HAP-1 (cell line): Measurements from ENCODE around the gene VPS9D1.
A peak's percentile ranks its signal among the peaks of the same experiment; 100 is the strongest.

Experiments used
- DNase-seq, 2 experiments: peaks; one replicate each; pipeline ENCODE4 v3.0.0-alpha.2; 2016 to 2020; ENCODE audit warnings: low spot score in 2 of 2
- H3K27me3 ChIP-seq: fragments of 250-450 bp; sonication (Bioruptor Pico); 2 replicates; pipeline ENCODE4 v1.5.1; 2020; ENCODE audit warnings: low read depth, mild to moderate bottlenecking, moderate library complexity
- H3K36me3 ChIP-seq: fragments of 250-450 bp; sonication (Bioruptor Pico); replicated peaks from 2 replicates; pipeline ENCODE4 v1.5.1; 2020; ENCODE audit warnings: mild to moderate bottlenecking
- H3K4me1 ChIP-seq: fragments of 250-450 bp; sonication (Bioruptor Pico); 2 replicates; pipeline ENCODE4 v1.5.1; 2020; ENCODE audit warnings: mild to moderate bottlenecking
- H3K4me3 ChIP-seq: fragments of 250-450 bp; sonication (Bioruptor Pico); 2 replicates; pipeline ENCODE4 v1.5.1; 2020; ENCODE audit warnings: mild to moderate bottlenecking, moderate library complexity
- H3K9me3 ChIP-seq: fragments of 250-450 bp; sonication (Bioruptor Pico); 2 replicates; pipeline ENCODE4 v1.5.1; 2020; ENCODE audit warnings: mild to moderate bottlenecking, moderate library complexity
- in situ Hi-C: fragments of 300-500 bp; cut with MboI; formaldehyde crosslinking; loops from 3 replicates; pipeline ENCODE4 v1.14.3; 2020; ENCODE audit warnings: low sequenced_read_pairs, inconsistent platforms, mixed read lengths

The VPS9D1 gene, protein sequence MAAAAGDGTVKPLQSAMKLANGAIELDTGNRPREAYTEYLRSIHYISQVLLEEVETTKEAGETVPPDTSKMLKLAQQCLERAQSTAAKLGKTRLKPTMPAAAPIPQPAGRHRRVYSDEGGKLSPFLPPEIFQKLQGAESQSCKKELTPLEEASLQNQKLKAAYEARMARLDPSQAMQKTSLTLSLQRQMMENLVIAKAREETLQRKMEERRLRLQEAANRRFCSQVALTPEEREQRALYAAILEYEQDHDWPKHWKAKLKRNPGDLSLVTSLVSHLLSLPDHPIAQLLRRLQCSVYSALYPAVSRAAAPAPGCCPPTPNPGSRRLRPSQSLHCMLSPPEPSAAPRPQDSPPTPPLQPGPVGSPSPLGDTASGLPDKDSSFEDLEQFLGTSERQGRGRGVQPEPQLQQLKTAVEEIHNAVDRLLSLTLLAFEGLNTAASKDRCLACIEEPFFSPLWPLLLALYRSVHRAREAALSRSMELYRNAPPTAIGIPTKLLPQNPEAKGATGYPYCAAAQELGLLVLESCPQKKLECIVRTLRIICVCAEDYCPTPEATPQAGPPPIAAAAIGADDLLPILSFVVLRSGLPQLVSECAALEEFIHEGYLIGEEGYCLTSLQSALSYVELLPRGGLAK

GRCh38 chr16:89720813-89721545 lies at the start of gene VPS9D1, which contains the start of gene ZNF276:
Gene VPS9D1 (minus strand): TSS chr16:89720898. CDS start chr16:89720861, 37 bp downstream.
Gene ZNF276 (plus strand): TSS chr16:89721537. CDS start chr16:89721641, 104 bp downstream.
- Histone ChIP-seq H3K4me1 (peaks cover 5% of the 10 kb centered on the region; the same call in 1 of the 2 replicates), H3K36me3 (peaks cover 34% of the 10 kb centered on the region), H3K9me3 (no peaks in the 10 kb centered on the region), H3K4me3 (peak within 1 kb of the TSS; percentile 71), H3K27me3 (no peaks in the 10 kb centered on the region)
- in situ Hi-C loops, result no loop called here
- DNase-seq, result peak; percentile 73 to 88

DNA sequence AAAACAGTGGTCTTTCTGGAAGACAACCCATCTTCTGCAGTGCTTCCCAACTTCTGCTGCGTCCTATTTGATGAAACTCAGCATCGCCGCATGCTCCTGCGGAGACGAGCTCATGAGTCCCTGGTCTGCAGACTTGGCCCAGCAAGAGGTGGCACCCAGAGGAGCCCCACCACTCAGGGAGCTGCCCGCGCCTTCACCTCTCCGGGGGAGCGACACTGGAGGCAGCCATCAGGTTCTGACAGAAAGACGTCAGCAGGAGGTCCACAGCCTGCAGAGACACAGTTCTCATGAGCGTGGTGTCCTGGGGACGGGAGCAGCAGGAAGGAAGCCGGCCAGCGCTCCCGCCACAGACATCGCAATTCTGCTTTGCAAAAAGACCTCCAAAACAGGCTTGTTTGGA lies 49.7 kb upstream of the VPS9D1 start:
- Histone ChIP-seq H3K27me3 (no peaks in the 10 kb centered on the region), H3K36me3 (peaks cover 95% of the 10 kb centered on the region), H3K4me1 (no peaks in the 10 kb centered on the region), H3K9me3 (no peaks in the 10 kb centered on the region), H3K4me3 (no peak overlapping the region)
- no peak for DNase-seq
- in situ Hi-C loops, result no loop called here

- no peaks in the 10 kb centered on the region for H3K9me3 ChIP-seq
- H3K4me3 ChIP-seq, result no peak overlapping the region
- H3K36me3 ChIP-seq, result peaks cover 82% of the 10 kb centered on the region
- H3K4me1 ChIP-seq, result no peaks in the 10 kb centered on the region
- in situ Hi-C loops, result no loop called here
- H3K27me3 ChIP-seq, result no peaks in the 10 kb centered on the region
- no peak for DNase-seq
Measured at GRCh38 chr16:89765292-89765830, 44.7 kb upstream of the VPS9D1 start.

DNA sequence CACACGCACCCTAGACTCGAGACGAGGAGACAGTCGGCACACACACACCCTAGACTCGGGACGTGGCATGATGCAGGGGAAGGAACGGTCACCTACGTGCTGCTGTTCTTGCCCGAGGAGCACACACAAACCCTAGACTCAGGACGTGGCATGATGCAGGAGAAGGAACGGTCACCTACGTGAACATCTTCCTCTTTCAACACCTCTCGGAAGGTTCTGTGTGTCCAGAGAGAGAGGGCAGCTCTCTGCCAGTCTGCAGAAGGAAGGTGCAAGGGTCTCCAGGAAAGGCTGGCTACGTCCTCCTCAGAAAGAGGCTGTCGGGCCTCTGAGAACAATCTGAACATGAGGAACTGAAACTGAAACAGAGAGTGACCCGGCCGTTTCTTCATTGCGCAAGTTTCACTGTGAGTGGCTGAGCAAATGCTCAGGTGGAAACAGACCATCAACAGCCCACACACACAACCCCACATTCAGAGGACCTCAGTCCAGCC lies 44.1 kb upstream of the VPS9D1 start:
- Histone ChIP-seq H3K27me3 (no peaks in the 10 kb centered on the region), H3K4me3 (no peak overlapping the region), H3K36me3 (peaks cover 82% of the 10 kb centered on the region), H3K4me1 (no peaks in the 10 kb centered on the region), H3K9me3 (no peaks in the 10 kb centered on the region)
- no peak for DNase-seq
- in situ Hi-C loops, result no loop called here

DNA sequence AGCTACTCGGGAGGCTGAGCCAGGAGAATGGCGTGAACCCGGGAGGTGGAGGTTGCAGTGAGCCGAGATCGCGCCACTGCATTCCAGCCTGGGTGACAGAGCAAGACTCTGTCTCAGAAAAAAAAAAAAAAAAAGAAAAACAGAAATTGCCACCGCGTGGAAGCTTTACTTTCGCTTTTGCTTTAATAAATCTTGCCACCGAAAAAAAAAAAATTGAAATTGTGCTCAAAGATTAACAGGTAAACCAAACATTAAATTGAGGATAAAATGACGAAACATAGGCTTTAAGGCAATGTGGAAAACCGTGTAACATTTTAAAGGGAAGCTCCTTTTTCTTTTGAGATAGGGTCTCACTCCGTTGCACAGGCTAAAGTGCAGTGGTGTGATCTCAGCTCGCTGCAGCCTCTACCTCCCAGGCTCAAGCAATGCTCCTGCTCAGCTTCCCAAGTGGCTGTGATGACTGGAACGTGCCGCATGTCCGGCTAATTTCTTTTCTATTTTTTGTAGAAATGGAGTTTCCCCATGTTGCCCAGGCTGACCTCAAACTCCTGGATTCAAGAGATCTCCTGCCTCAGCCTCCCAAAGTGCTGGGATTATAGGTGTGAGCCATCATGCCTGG lies 40.7 kb upstream of the VPS9D1 start:
- Histone ChIP-seq H3K36me3 (peaks cover 81% of the 10 kb centered on the region), H3K4me1 (no peaks in the 10 kb centered on the region), H3K4me3 (no peak overlapping the region), H3K27me3 (no peaks in the 10 kb centered on the region), H3K9me3 (no peaks in the 10 kb centered on the region)
- DNase-seq, result no peak
- in situ Hi-C loops, result no loop called here

DNA sequence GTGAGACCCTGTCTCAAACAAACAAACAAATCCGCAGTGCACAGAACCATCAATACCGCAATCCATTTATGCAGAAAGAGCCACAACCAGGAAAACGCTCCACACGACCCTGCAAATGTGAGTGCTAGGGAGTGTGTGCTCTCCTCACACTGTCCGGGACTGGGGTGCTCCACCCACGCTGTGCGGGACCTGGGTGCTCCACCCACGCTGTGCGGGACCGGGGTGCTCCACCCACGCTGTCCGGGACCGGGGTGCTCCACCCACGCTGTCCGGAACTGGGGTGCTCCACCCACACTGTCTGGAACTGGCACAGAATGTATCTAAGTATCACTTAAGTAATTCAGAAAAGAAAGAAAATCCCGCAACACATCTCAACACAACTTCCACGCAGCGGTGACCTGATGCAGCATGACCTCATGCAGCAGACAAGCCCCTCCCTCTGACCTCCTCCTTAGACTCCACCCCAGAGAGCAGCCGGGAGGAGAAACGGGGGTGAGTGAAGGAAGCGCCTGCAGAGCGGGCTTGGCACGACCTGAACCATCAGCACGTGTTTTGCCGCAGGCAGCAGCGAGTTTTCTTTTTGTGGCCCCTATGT lies 39.1 kb upstream of the VPS9D1 start:
- H3K4me3 ChIP-seq, result no peak overlapping the region
- in situ Hi-C loops, result no loop called here
- no peaks in the 10 kb centered on the region for H3K4me1 ChIP-seq
- H3K27me3 ChIP-seq, result no peaks in the 10 kb centered on the region
- H3K9me3 ChIP-seq, result no peaks in the 10 kb centered on the region
- DNase-seq, result no peak
- H3K36me3 ChIP-seq, result peaks cover 83% of the 10 kb centered on the region

GRCh38 chr16:89749637-89750036 lies 28.9 kb upstream of the VPS9D1 start:
- Histone ChIP-seq H3K4me1 (no peaks in the 10 kb centered on the region), H3K27me3 (no peaks in the 10 kb centered on the region), H3K4me3 (no peak overlapping the region), H3K9me3 (no peaks in the 10 kb centered on the region), H3K36me3 (peaks cover 78% of the 10 kb centered on the region)
- DNase-seq, result no peak
- in situ Hi-C loops, result no loop called here

GRCh38 chr16:89748921-89749320 lies 28.2 kb upstream of the VPS9D1 start:
- no peaks in the 10 kb centered on the region for H3K27me3 ChIP-seq
- in situ Hi-C loops, result no loop called here

DNA sequence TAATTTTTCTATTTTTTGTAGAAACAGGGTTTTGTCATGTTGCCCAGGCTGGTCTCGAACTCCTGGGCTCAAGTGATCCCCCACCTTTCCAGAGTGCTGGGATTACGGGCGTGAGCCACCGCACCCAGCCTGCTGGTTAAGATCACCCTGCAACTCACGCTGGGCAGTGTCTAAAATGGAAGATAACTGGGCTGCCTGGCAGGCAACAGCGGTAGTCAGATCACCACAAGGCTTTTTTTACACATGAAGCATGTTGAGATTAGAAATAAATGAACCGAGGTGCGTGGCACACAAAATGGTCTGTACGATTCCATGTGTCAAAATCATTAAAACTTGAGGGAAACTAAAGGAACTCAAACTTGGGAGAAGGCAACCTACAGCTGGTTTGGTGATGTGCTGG lies 27.4 kb upstream of the VPS9D1 start:
- in situ Hi-C loops, result no loop called here
- H3K36me3 ChIP-seq, result peaks cover 86% of the 10 kb centered on the region
- no peak overlapping the region for H3K4me3 ChIP-seq
- no peaks in the 10 kb centered on the region for H3K27me3 ChIP-seq
- H3K9me3 ChIP-seq, result no peaks in the 10 kb centered on the region
- H3K4me1 ChIP-seq, result no peaks in the 10 kb centered on the region
- no peak for DNase-seq

More at GRCh38 chr16:89748921-89749320, 28.2 kb upstream of the VPS9D1 start:
- no peak for DNase-seq
- Histone ChIP-seq H3K9me3 (no peaks in the 10 kb centered on the region), H3K4me1 (no peaks in the 10 kb centered on the region), H3K36me3 (peaks cover 83% of the 10 kb centered on the region), H3K4me3 (no peak overlapping the region)

DNA sequence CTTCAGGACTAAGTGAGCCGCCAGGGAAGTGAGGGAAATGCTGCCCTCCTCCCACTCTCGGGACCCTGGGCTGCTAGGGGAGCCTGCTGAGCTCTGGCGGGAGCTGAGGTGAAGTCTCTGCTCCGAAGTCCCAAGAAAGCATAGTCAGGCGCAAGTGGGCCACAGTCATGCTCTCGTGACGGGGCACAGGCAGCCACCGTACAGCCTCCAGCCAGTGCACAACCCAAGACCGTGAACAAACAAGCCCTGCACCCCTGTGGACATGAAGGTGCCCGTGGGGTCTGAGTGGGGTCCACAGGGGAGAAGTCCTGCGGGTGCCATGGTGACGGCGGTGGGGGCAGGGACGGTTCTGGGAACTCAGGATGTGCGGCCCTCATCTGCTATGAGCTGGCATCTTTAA lies 25.3 kb upstream of the VPS9D1 start:
- H3K9me3 ChIP-seq, result no peaks in the 10 kb centered on the region
- H3K4me1 ChIP-seq, result no peaks in the 10 kb centered on the region
- no peak for DNase-seq
- in situ Hi-C loops, result no loop called here
- H3K36me3 ChIP-seq, result peaks cover 89% of the 10 kb centered on the region
- no peak overlapping the region for H3K4me3 ChIP-seq
- H3K27me3 ChIP-seq, result no peaks in the 10 kb centered on the region

DNA sequence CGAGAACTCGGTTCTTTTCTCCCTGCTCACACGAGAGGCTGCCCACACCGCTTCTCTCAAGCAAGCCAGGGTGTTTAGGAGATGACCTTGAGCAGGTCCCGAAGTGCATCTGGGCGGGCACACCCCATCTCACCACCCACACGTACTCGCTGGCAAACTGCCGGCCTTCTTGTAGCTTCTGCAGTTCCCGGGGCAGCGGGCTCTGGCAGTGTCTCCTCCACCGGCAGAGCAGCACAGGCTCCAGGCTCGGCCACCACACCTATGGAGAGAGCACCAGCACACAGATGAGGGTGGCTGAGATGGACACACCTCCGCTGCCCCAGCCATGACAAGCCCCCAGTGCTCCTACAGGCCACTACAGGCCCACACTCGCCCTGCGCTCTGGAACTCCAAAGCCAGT lies 24.1 kb upstream of the VPS9D1 start:
- DNase-seq, result no peak
- H3K9me3 ChIP-seq, result no peaks in the 10 kb centered on the region
- in situ Hi-C loops, result no loop called here
- no peaks in the 10 kb centered on the region for H3K27me3 ChIP-seq
- H3K4me3 ChIP-seq, result no peak overlapping the region
- H3K4me1 ChIP-seq, result no peaks in the 10 kb centered on the region
- peaks cover 89% of the 10 kb centered on the region for H3K36me3 ChIP-seq

DNA sequence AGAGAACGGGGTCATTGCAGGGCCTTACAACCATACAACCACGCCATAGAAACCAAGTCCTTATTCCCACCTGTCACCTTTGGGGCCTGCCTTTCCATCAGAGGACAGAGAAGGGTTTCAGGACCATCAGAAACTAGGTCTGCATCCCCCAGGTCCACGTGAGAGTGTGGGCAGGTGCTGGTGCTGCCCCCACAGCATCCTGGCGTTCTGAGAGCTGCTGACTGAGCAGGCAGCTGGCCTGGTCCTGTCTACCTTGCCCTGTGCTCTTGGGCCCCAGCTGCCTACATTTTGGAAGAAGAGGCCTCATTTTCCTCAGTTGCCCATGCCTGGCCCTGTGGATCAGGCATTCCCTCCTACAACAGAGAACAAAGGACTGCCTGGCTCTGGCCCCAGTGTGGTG lies 22.2 kb upstream of the VPS9D1 start:
- H3K36me3 ChIP-seq, result peaks cover 89% of the 10 kb centered on the region

More for the DNA sequence above, 22.2 kb upstream of the VPS9D1 start:
- in situ Hi-C loops, result no loop called here
- Histone ChIP-seq H3K27me3 (no peaks in the 10 kb centered on the region), H3K4me3 (no peak overlapping the region), H3K9me3 (no peaks in the 10 kb centered on the region), H3K4me1 (no peaks in the 10 kb centered on the region)
- DNase-seq, result no peak
